CD14-positive monocyte (primary cell): ENCODE measurements around the gene SETBP1. TPM values are rescaled to one million over a fixed set of nuclear protein-coding genes. Genes with fewer than 3 reads are reported as not detected.

Experiments
- DNase-seq, 3 donors: peaks; one replicate each; pipeline ENCODE4 v3.0.0-alpha.2; 2011 to 2022
- H2AFZ ChIP-seq: 2 replicates; pipeline ENCODE4 v1.6.0; 2012; ENCODE audit warnings: mild to moderate bottlenecking, low read depth, low read length, inconsistent platforms; ENCODE audit not compliant: insufficient read depth, poor library complexity, severe bottlenecking
- H3K27ac ChIP-seq, 2 donors: 1 replicate in 1 of 2; 2 replicates in 1 of 2; pipeline ENCODE4 v1.5.1; 2012 to 2013; ENCODE audit warnings: low read length in 2 of 2, control low read depth in 1 of 2, inconsistent platforms in 1 of 2, low read depth in 1 of 2, mild to moderate bottlenecking in 1 of 2
- H3K27me3 ChIP-seq, 2 donors: one replicate each; pipeline versions ENCODE4 v1.6.0 to v1.6.1; 2011 to 2013; ENCODE audit warnings: low read length in 2 of 2; ENCODE audit not compliant: control insufficient read depth in 2 of 2, insufficient read depth in 2 of 2
- H3K36me3 ChIP-seq, 2 donors: replicated peaks in 1 of 2; 1 replicate in 1 of 2; 2 replicates in 1 of 2; pipeline versions ENCODE4 v1.5.1 to v1.6.1; 2012 to 2013; ENCODE audit warnings: low read length in 2 of 2, control low read depth in 1 of 2, inconsistent platforms in 1 of 2, mild to moderate bottlenecking in 1 of 2; ENCODE audit not compliant: insufficient read depth in 2 of 2, control insufficient read depth in 1 of 2
- H3K4me1 ChIP-seq, 2 donors: 1 replicate in 1 of 2; 2 replicates in 1 of 2; pipeline versions ENCODE4 v1.5.1 to v1.6.1; 2012 to 2013; ENCODE audit warnings: low read length in 2 of 2, control low read depth in 1 of 2, inconsistent platforms in 1 of 2, mild to moderate bottlenecking in 1 of 2, moderate library complexity in 1 of 2; ENCODE audit not compliant: insufficient read depth in 2 of 2, control insufficient read depth in 1 of 2
- H3K4me2 ChIP-seq: replicated peaks from 2 replicates; pipeline ENCODE3; 2012; ENCODE audit warnings: low read length, moderate library complexity, mild to moderate bottlenecking; ENCODE audit not compliant: poor library complexity, severe bottlenecking; ENCODE audit errors: extremely low read depth
- H3K4me3 ChIP-seq, 3 experiments: fragments of 200-600 bp in 1 of 3; sonication (generic) in 1 of 3; replicated peaks in 1 of 3; 1 replicate in 2 of 3; 2 replicates in 1 of 3; pipeline ENCODE4 v1.5.1; 2011 to 2013; ENCODE audit warnings: low read length in 3 of 3, mild to moderate bottlenecking in 3 of 3, control low read depth in 2 of 3, low read depth in 2 of 3, inconsistent platforms in 1 of 3, moderate library complexity in 1 of 3
- H3K79me2 ChIP-seq: 2 replicates; pipeline ENCODE4 v1.6.0; 2012; ENCODE audit warnings: mild to moderate bottlenecking, control low read depth, inconsistent platforms, low read length, moderate library complexity; ENCODE audit not compliant: insufficient read depth
- H3K9ac ChIP-seq: 2 replicates; pipeline ENCODE4 v1.6.0; 2017; ENCODE audit warnings: low read length, mild to moderate bottlenecking; ENCODE audit not compliant: insufficient read depth, poor library complexity, severe bottlenecking
- H3K9me3 ChIP-seq, 2 donors: replicated peaks in 1 of 2; 1 replicate in 1 of 2; 2 replicates in 1 of 2; pipeline versions ENCODE4 v1.5.1 to v1.6.1; 2012 to 2013; ENCODE audit warnings: low read length in 2 of 2, control low read depth in 1 of 2; ENCODE audit not compliant: control insufficient read depth in 1 of 2, insufficient read depth in 1 of 2
- H4K20me1 ChIP-seq: 2 replicates; pipeline ENCODE4 v1.6.0; 2012; ENCODE audit warnings: mild to moderate bottlenecking, low read length, control low read depth, moderate library complexity; ENCODE audit not compliant: insufficient read depth
- H3K27ac Mint-ChIP-seq, 7 donors: one replicate each; pipeline ENCODE4 v1.8.0; 2020; ENCODE audit warnings: mild to moderate bottlenecking in 7 of 7, mixed read lengths in 7 of 7, moderate library complexity in 6 of 7, inconsistent platforms in 2 of 7
- H3K27me3 Mint-ChIP-seq, 3 donors: one replicate each; pipeline ENCODE4 v1.8.0; 2021 to 2022; ENCODE audit warnings: low read depth in 3 of 3, mild to moderate bottlenecking in 3 of 3, mixed read lengths in 3 of 3, moderate library complexity in 3 of 3, inconsistent platforms in 1 of 3
- H3K36me3 Mint-ChIP-seq, 2 donors: one replicate each; pipeline ENCODE4 v1.8.0; 2020; ENCODE audit warnings: mixed read lengths in 2 of 2, inconsistent platforms in 1 of 2, mild to moderate bottlenecking in 1 of 2
- H3K4me1 Mint-ChIP-seq: one replicate; pipeline ENCODE4 v1.8.0; 2020; ENCODE audit warnings: mild to moderate bottlenecking, mixed read lengths
- H3K4me3 Mint-ChIP-seq, 2 donors: one replicate each; pipeline ENCODE4 v1.8.0; 2020; ENCODE audit warnings: mild to moderate bottlenecking in 2 of 2, mixed read lengths in 2 of 2, moderate library complexity in 1 of 2
- H3K9me3 Mint-ChIP-seq, 7 donors: one replicate each; pipeline ENCODE4 v1.8.0; 2020 to 2022; ENCODE audit warnings: mixed read lengths in 7 of 7, mild to moderate bottlenecking in 6 of 7, moderate library complexity in 6 of 7, inconsistent platforms in 2 of 7
- WGBS: methylation state at CpG from one replicate; pipeline ENCODE4 v1.1.5; 2013; ENCODE audit warnings: missing lambda C conversion rate; ENCODE audit not compliant: insufficient coverage; 5-methylcytosine and 5-hydroxymethylcytosine counted together
- intact Hi-C, 2 donors: fragments of 100-400 bp; cut with micrococcal nuclease; formaldehyde crosslinking; loops; one replicate each; pipeline versions ENCODE4 v1.15.0 to v1.15.1; 2023
- polyA plus RNA-seq, 3 donors: library from polyadenylated mRNA; depleted of rRNA in 1 of 3; unstranded in 2 of 3; stranded (reverse) in 1 of 3; fragments of 300-500 nt in 2 of 3; fragments of >200 nt in 1 of 3; fragmentation: Illumina TruSeq in 2 of 3; gene quantifications; 1 replicate in 2 of 3; 2 replicates in 1 of 3; pipeline ENCODE4 v1.2.3, GENCODE V29; 2012 to 2021
- TF ChIP-seq, protein P1 (sequence below): fragments of 200-600 bp; IDR thresholded peaks from one replicate; pipeline ENCODE4 v1.8.0; 2022; ENCODE audit warnings: antibody characterized with exemption, mild to moderate bottlenecking

The SETBP1 gene
- polyA plus RNA-seq, 3 donors = 0.01 to 1.2 TPM; not detected in 1

DNA sequence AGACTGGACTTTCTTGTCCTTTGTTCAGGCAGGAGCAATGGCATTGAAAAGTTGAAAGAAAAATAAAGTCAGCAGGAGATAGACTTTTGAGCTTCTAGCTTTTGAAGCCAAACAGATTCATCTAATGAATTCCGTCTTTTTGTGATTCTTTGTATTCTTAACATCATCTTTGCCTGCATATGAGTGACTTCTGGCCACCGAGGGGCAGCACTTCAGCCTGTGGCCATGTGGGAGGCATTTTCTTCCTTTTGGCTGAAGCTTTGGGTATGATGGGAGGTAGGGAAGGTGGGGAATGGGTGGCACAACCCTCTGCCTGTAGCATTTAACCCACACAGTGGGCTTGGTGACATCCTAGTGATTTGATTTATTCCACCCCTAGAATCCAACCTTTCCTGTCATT lies 220.6 kb downstream of the SETBP1 start:
- WGBS = 86% methylated on average over 2 of the region's 2 CpGs
- Histone ChIP-seq H3K4me3 (no peak overlapping the region), H3K9ac (no peak overlapping the region), H3K27me3 (no peaks in the 10 kb centered on the region), H3K36me3 (no peaks in the 10 kb centered on the region), H3K79me2 (no peaks in the 10 kb centered on the region), H3K9me3 (peaks cover 0 to 2% of the 10 kb centered on the region in 2 donors), H2AFZ (no peak overlapping the region), H3K4me2 (no peak overlapping the region), H4K20me1 (no peaks in the 10 kb centered on the region), H3K27ac (no peak overlapping the region), H3K4me1 (peaks cover 4 to 8% of the 10 kb centered on the region in 2 donors)
- DNase-seq = no peak
- Mint-ChIP-seq H3K4me1 (peaks cover 12% of the 10 kb centered on the region), H3K27me3 (peaks cover 2 to 5% (median 2%) of the 10 kb centered on the region in 3 donors), H3K9me3 (peaks cover 0 to 6% (median 0%) of the 10 kb centered on the region in 7 donors), H3K36me3 (no peaks in the 10 kb centered on the region), H3K4me3 (no peak overlapping the region), H3K27ac (no peak overlapping the region)
- TF ChIP-seq, protein P1, sequence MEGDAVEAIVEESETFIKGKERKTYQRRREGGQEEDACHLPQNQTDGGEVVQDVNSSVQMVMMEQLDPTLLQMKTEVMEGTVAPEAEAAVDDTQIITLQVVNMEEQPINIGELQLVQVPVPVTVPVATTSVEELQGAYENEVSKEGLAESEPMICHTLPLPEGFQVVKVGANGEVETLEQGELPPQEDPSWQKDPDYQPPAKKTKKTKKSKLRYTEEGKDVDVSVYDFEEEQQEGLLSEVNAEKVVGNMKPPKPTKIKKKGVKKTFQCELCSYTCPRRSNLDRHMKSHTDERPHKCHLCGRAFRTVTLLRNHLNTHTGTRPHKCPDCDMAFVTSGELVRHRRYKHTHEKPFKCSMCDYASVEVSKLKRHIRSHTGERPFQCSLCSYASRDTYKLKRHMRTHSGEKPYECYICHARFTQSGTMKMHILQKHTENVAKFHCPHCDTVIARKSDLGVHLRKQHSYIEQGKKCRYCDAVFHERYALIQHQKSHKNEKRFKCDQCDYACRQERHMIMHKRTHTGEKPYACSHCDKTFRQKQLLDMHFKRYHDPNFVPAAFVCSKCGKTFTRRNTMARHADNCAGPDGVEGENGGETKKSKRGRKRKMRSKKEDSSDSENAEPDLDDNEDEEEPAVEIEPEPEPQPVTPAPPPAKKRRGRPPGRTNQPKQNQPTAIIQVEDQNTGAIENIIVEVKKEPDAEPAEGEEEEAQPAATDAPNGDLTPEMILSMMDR = no peak
- intact Hi-C loops = loop anchor here in 1 of 2 donors (10.0 kb wide), 1 partner anchor 304 kb away; no protein-coding TSS in a partner anchor

DNA sequence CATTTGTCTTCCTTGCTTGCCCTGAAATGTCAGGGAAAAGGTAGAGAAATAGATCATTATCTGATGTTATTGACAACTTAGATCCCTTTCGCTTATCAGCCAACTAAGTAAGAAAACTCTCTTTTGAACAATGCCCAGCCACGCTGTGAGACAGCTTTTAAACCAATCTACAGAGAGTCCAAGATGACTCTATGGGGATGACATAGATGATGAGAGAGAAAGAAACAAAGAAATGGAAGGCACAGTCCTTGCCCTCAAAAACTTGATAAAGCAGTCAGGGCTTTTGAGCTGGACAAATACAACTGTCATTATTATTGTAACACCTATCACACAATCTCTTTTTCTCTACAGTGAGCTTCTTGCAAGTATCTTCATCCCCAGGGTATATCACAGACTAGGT lies 222.6 kb downstream of the SETBP1 start:
- Histone ChIP-seq H3K4me1 (peaks cover 4 to 8% of the 10 kb centered on the region in 2 donors), H3K9me3 (peaks cover 0 to 2% of the 10 kb centered on the region in 2 donors), H3K27me3 (no peaks in the 10 kb centered on the region), H3K36me3 (no peaks in the 10 kb centered on the region), H3K9ac (no peak overlapping the region), H3K4me2 (no peak overlapping the region), H3K27ac (no peak overlapping the region), H3K79me2 (no peaks in the 10 kb centered on the region), H2AFZ (no peak overlapping the region), H4K20me1 (no peaks in the 10 kb centered on the region), H3K4me3 (no peak overlapping the region)
- Mint-ChIP-seq H3K9me3 (peaks cover 0 to 6% (median 0%) of the 10 kb centered on the region in 7 donors), H3K36me3 (no peaks in the 10 kb centered on the region), H3K27me3 (peaks cover 2 to 4% (median 2%) of the 10 kb centered on the region in 3 donors), H3K27ac (no peak overlapping the region), H3K4me1 (peaks cover 12% of the 10 kb centered on the region), H3K4me3 (no peak overlapping the region)
- WGBS = no CpG with 5 or more reads among the region's 2 CpGs
- TF ChIP-seq, protein P1 = no peak
- no peak for DNase-seq
- intact Hi-C loops = loop anchor here in 1 of 2 donors (10.0 kb wide), 1 partner anchor 301 kb away; no protein-coding TSS in a partner anchor
